ENCODE measurements around the gene CTDP1. TPM values are rescaled to one million over a fixed set of nuclear protein-coding genes. Genes with fewer than 3 reads are reported as not detected.

Gene CTDP1
- total RNA-seq, 1 experiment from 2014 or later = 31.7 TPM

- CTCF ChIA-PET = no interaction called here
- no peaks in the 10 kb centered on the region for H3K4me1 ChIP-seq (ENCODE audit: insufficient read depth, low read length)
- H3F3A ChIP-seq (ENCODE audit: low read length, unreplicated experiment) = no peaks in the 10 kb centered on the region
- TF ChIP-seq CTCF (conservative IDR thresholded peaks at IDR 0.05; ENCODE audit: low read depth, low read length) (no peak), EZH2phosphoT487 (IDR thresholded peaks at IDR 0.05; ENCODE audit: borderline replicate concordance, low read length) (no peak), EZH2 (IDR thresholded peaks at IDR 0.05; ENCODE audit: low read length, unreplicated experiment) (no peak)
- peaks cover 16% of the 10 kb centered on the region for H3K36me3 ChIP-seq (ENCODE audit: low read depth, low read length)
- H3K27ac ChIP-seq (ENCODE audit: low read length) = no peak overlapping the region
- no peak for ATAC-seq
- intact Hi-C loops (cut with micrococcal nuclease) = no loop called here
- H3K27me3 ChIP-seq (ENCODE audit: low read length) = no peaks in the 10 kb centered on the region
- H3K9me3 ChIP-seq (ENCODE audit: low read length) = no peaks in the 10 kb centered on the region
- POLR2A ChIA-PET (ENCODE audit: unreplicated experiment) = no interaction called here
- no peak overlapping the region for H3K9ac ChIP-seq (ENCODE audit: low read length)
- no peak overlapping the region for H3K4me3 ChIP-seq (ENCODE audit: low read length)
- no TSS peak for BruUV-seq (replicated peaks)
- no peak overlapping the region for H2AFZ ChIP-seq (ENCODE audit: low read length)
- DNase-seq = no peak
- H3K9me2 ChIP-seq (replicated peaks; ENCODE audit: low read length) = no peaks in the 10 kb centered on the region
- no peak overlapping the region for H3K4me2 ChIP-seq (ENCODE audit: low read length)
- 0 out of 2 replicates have a peak, but pooled peaks cover 2% of the 10 kb centered on the region for H3K79me2 ChIP-seq (ENCODE audit: low read length)
- no peaks in the 10 kb centered on the region for H4K20me1 ChIP-seq (ENCODE audit: low read length)
Observed at GRCh38 chr18:79720359-79720733, 40.7 kb downstream of the CTDP1 start.

- TF ChIP-seq EZH2 (IDR thresholded peaks at IDR 0.05; ENCODE audit: low read length, unreplicated experiment) = no peak
- TF ChIP-seq EZH2phosphoT487 (IDR thresholded peaks at IDR 0.05; ENCODE audit: borderline replicate concordance, low read length) = no peak
- TF ChIP-seq CTCF (conservative IDR thresholded peaks at IDR 0.05; ENCODE audit: low read depth, low read length) = no peak
- no peaks in the 10 kb centered on the region for H3K4me1 ChIP-seq (ENCODE audit: insufficient read depth, low read length)
- intact Hi-C loops (cut with micrococcal nuclease) = no loop called here
- H3K27ac ChIP-seq (ENCODE audit: low read length) = no peak overlapping the region
- H3K9me2 ChIP-seq (replicated peaks; ENCODE audit: low read length) = no peaks in the 10 kb centered on the region
- ChIA-PET CTCF (no interaction called here), POLR2A (ENCODE audit: unreplicated experiment) (no interaction called here)
- H4K20me1 ChIP-seq (ENCODE audit: low read length) = no peaks in the 10 kb centered on the region
- no peak overlapping the region for H3K4me3 ChIP-seq (ENCODE audit: low read length)
- DNase-seq = no peak
- H2AFZ ChIP-seq (ENCODE audit: low read length) = no peak overlapping the region
- no TSS peak for BruUV-seq (replicated peaks)
- no peak for ATAC-seq
- no peak overlapping the region for H3K9ac ChIP-seq (ENCODE audit: low read length)
- peaks cover 7% of the 10 kb centered on the region; the same call in 1 of the 2 replicates for H3K79me2 ChIP-seq (ENCODE audit: low read length)
- H3K9me3 ChIP-seq (ENCODE audit: low read length) = no peaks in the 10 kb centered on the region
- no peak overlapping the region for H3K4me2 ChIP-seq (ENCODE audit: low read length)
- no peaks in the 10 kb centered on the region for H3F3A ChIP-seq (ENCODE audit: low read length, unreplicated experiment)
- H3K27me3 ChIP-seq (ENCODE audit: low read length) = no peaks in the 10 kb centered on the region
- peaks cover 11% of the 10 kb centered on the region; the same call in 1 of the 2 replicates for H3K36me3 ChIP-seq (ENCODE audit: low read depth, low read length)
Observed at GRCh38 chr18:79723036-79723435, 43.4 kb downstream of the CTDP1 start.

- no peak overlapping the region for H3K4me2 ChIP-seq (ENCODE audit: low read length)
- intact Hi-C loops (cut with micrococcal nuclease) = no loop called here
- ChIA-PET POLR2A (ENCODE audit: unreplicated experiment) (no interaction called here), CTCF (no interaction called here)
- H4K20me1 ChIP-seq (ENCODE audit: low read length) = no peaks in the 10 kb centered on the region
- H3K79me2 ChIP-seq (ENCODE audit: low read length) = peaks cover 7% of the 10 kb centered on the region; the same call in 1 of the 2 replicates
- DNase-seq (no peak), ATAC-seq (no peak)
- TF ChIP-seq EZH2 (IDR thresholded peaks at IDR 0.05; ENCODE audit: low read length, unreplicated experiment) (no peak), EZH2phosphoT487 (IDR thresholded peaks at IDR 0.05; ENCODE audit: borderline replicate concordance, low read length) (no peak), CTCF (conservative IDR thresholded peaks at IDR 0.05; ENCODE audit: low read depth, low read length) (no peak)
- no peaks in the 10 kb centered on the region for H3K9me3 ChIP-seq (ENCODE audit: low read length)
- no peak overlapping the region for H2AFZ ChIP-seq (ENCODE audit: low read length)
- H3F3A ChIP-seq (ENCODE audit: low read length, unreplicated experiment) = no peaks in the 10 kb centered on the region
- H3K36me3 ChIP-seq (ENCODE audit: low read depth, low read length) = peaks cover 12% of the 10 kb centered on the region; the same call in 1 of the 2 replicates
- no peak overlapping the region for H3K9ac ChIP-seq (ENCODE audit: low read length)
- H3K27me3 ChIP-seq (ENCODE audit: low read length) = no peaks in the 10 kb centered on the region
- H3K4me1 ChIP-seq (ENCODE audit: insufficient read depth, low read length) = no peaks in the 10 kb centered on the region
- no peaks in the 10 kb centered on the region for H3K9me2 ChIP-seq (replicated peaks; ENCODE audit: low read length)
- BruUV-seq (replicated peaks) = no TSS peak
- H3K27ac ChIP-seq (ENCODE audit: low read length) = no peak overlapping the region
- no peak overlapping the region for H3K4me3 ChIP-seq (ENCODE audit: low read length)
Observed at GRCh38 chr18:79723628-79724027, 44.0 kb downstream of the CTDP1 start.
